Astrocyte (in vitro differentiated cells and primary cell): ENCODE measurements around the gene PAQR6. TPM values are rescaled to one million over a fixed set of nuclear protein-coding genes. Genes with fewer than 3 reads are reported as not detected.

Experiments
- DNase-seq: peaks from one replicate; pipeline ENCODE4 v3.0.0-alpha.2; 2010; ENCODE audit warnings: low read depth
- FAIRE-seq: peaks from 2 replicates; lab custom pipeline; 2011; peaks lifted over from hg19 to GRCh38; lab: Jason Lieb, UNC
- H2AFZ ChIP-seq: 2 replicates; pipeline ENCODE4 v1.6.0; 2012; ENCODE audit warnings: low read depth, low read length, inconsistent platforms
- H3K27ac ChIP-seq: 2 replicates; pipeline ENCODE4 v1.5.1; 2011; ENCODE audit warnings: low read depth, low read length, inconsistent platforms
- H3K27me3 ChIP-seq: 2 replicates; pipeline ENCODE4 v1.6.0; 2011; ENCODE audit warnings: low read length, inconsistent platforms; ENCODE audit not compliant: insufficient read depth
- H3K36me3 ChIP-seq: 2 replicates; pipeline ENCODE4 v1.5.1; 2011; ENCODE audit warnings: low read length, inconsistent platforms; ENCODE audit not compliant: insufficient read depth
- H3K4me1 ChIP-seq: 2 replicates; pipeline ENCODE4 v1.5.1; 2011; ENCODE audit warnings: low read length, inconsistent platforms; ENCODE audit not compliant: insufficient read depth
- H3K4me2 ChIP-seq: 2 replicates; pipeline ENCODE4 v1.6.0; 2012; ENCODE audit warnings: low read length, inconsistent platforms
- H3K4me3 ChIP-seq: 2 replicates; pipeline ENCODE4 v1.5.1; 2011; ENCODE audit warnings: low read depth, mild to moderate bottlenecking, low read length, inconsistent platforms; ENCODE audit not compliant: insufficient read depth
- H3K79me2 ChIP-seq: 2 replicates; pipeline ENCODE4 v1.6.0; 2012; ENCODE audit warnings: mild to moderate bottlenecking, low read length, inconsistent platforms; ENCODE audit not compliant: insufficient read depth
- H3K9ac ChIP-seq: 2 replicates; pipeline ENCODE4 v1.6.0; 2012; ENCODE audit warnings: mild to moderate bottlenecking, low read length, inconsistent platforms
- H3K9me3 ChIP-seq: 2 replicates; pipeline ENCODE4 v1.5.1; 2012; ENCODE audit warnings: low read depth, mild to moderate bottlenecking, low read length, inconsistent platforms; ENCODE audit not compliant: insufficient read depth
- H4K20me1 ChIP-seq: 2 replicates; pipeline ENCODE4 v1.6.0; 2012; ENCODE audit warnings: low read length, inconsistent platforms; ENCODE audit not compliant: insufficient read depth
- H3K27ac Mint-ChIP-seq: one replicate; pipeline ENCODE4 v1.8.0; 2021; ENCODE audit warnings: mild to moderate bottlenecking, mixed read lengths; ENCODE audit not compliant: unreplicated experiment
- H3K27me3 Mint-ChIP-seq: one replicate; pipeline ENCODE4 v1.8.0; 2021; ENCODE audit warnings: low read depth, mixed read lengths; ENCODE audit not compliant: unreplicated experiment
- H3K36me3 Mint-ChIP-seq: one replicate; pipeline ENCODE4 v1.8.0; 2021; ENCODE audit warnings: low read depth, mixed read lengths; ENCODE audit not compliant: unreplicated experiment
- H3K4me1 Mint-ChIP-seq: one replicate; pipeline ENCODE4 v1.8.0; 2021; ENCODE audit warnings: low read depth, mixed read lengths; ENCODE audit not compliant: unreplicated experiment
- H3K4me3 Mint-ChIP-seq: one replicate; pipeline ENCODE4 v1.8.0; 2021; ENCODE audit warnings: mild to moderate bottlenecking, moderate library complexity, mixed read lengths; ENCODE audit not compliant: unreplicated experiment
- H3K9me3 Mint-ChIP-seq: one replicate; pipeline ENCODE4 v1.8.0; 2021; ENCODE audit warnings: mild to moderate bottlenecking, mixed read lengths; ENCODE audit not compliant: unreplicated experiment
- EZH2 ChIP-seq: IDR thresholded peaks from 2 replicates; pipeline ENCODE4 v1.6.1; 2012; ENCODE audit warnings: mild to moderate bottlenecking, low read length, inconsistent platforms; ENCODE audit not compliant: insufficient read depth
- total RNA-seq: library from RNA; stranded (reverse); gene quantifications from 2 replicates; pipeline ENCODE4 v1.2.1, GENCODE V29; 2021
- TF ChIP-seq, protein P1 (sequence below): IDR thresholded peaks from 2 replicates; pipeline ENCODE4 v1.5.1; 2011; ENCODE audit warnings: low read depth, mild to moderate bottlenecking, inconsistent platforms, low read length, moderate library complexity; ENCODE audit not compliant: insufficient read depth

Gene PAQR6
- total RNA-seq, 1 donor from 2014 or later = 7.2 TPM

DNA sequence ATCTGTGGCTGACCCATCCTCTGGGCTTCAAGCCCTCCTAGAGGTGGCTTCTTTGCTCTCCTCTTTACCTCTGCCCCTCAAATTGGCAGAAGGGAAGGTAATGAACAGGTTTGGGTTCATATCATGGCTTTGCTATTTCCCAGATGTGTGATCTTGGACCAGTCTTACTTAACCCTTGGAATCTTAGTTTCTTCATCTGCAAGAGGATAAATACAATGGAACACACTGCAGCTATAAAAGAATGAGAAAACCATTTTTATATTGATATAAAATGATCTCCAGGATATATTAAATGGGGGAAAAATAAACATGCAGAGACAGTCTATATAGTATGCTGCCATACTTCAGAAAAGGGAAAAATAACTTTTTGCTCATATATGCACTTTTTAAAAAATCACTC lies 42.0 kb upstream of the PAQR6 start:
- Histone ChIP-seq H3K9me3 (no peaks in the 10 kb centered on the region), H3K36me3 (no peaks in the 10 kb centered on the region), H3K4me1 (peaks cover 4% of the 10 kb centered on the region), H2AFZ (no peak overlapping the region), H3K79me2 (peaks cover 6% of the 10 kb centered on the region), H3K27me3 (no peaks in the 10 kb centered on the region), H4K20me1 (no peaks in the 10 kb centered on the region), H3K4me2 (no peak overlapping the region), H3K27ac (no peak overlapping the region), H3K9ac (no peak overlapping the region), H3K4me3 (no peak overlapping the region)
- H3K9me3 Mint-ChIP-seq = no peaks in the 10 kb centered on the region
- TF ChIP-seq, protein P1, sequence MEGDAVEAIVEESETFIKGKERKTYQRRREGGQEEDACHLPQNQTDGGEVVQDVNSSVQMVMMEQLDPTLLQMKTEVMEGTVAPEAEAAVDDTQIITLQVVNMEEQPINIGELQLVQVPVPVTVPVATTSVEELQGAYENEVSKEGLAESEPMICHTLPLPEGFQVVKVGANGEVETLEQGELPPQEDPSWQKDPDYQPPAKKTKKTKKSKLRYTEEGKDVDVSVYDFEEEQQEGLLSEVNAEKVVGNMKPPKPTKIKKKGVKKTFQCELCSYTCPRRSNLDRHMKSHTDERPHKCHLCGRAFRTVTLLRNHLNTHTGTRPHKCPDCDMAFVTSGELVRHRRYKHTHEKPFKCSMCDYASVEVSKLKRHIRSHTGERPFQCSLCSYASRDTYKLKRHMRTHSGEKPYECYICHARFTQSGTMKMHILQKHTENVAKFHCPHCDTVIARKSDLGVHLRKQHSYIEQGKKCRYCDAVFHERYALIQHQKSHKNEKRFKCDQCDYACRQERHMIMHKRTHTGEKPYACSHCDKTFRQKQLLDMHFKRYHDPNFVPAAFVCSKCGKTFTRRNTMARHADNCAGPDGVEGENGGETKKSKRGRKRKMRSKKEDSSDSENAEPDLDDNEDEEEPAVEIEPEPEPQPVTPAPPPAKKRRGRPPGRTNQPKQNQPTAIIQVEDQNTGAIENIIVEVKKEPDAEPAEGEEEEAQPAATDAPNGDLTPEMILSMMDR = no peak
- TF ChIP-seq EZH2 = no peak
- FAIRE-seq = no peak
- no peak overlapping the region for H3K27ac Mint-ChIP-seq
- peak overlapping the region; percentile 22 for H3K4me3 Mint-ChIP-seq
- peaks cover 11% of the 10 kb centered on the region for H3K36me3 Mint-ChIP-seq
- no peak for DNase-seq
- H3K27me3 Mint-ChIP-seq = no peaks in the 10 kb centered on the region
- H3K4me1 Mint-ChIP-seq = no peaks in the 10 kb centered on the region

DNA sequence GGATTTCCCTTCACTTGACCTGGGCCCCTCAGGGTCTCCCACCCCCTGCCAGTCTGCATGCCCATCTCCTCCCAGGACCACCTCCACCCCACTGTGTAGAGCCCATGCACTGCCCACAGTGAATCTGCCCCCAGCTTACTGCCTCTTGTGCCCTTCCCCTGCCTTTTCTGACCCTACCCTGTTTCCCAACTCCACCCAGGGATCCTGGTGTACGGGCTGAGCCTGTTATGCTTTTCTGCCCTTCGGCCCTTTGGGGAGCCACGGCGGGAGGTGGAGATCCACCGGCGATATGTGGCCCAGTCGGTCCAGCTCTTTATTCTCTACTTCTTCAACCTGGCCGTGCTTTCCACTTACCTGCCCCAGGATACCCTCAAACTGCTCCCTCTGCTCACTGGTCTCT lies 38.2 kb upstream of the PAQR6 start:
- H3K27me3 Mint-ChIP-seq = no peaks in the 10 kb centered on the region
- Histone ChIP-seq H3K27ac (no peak overlapping the region), H3K4me3 (no peak overlapping the region), H3K4me1 (peaks cover 16% of the 10 kb centered on the region), H3K79me2 (peaks cover 22% of the 10 kb centered on the region), H3K9ac (no peak overlapping the region), H3K4me2 (no peak overlapping the region), H2AFZ (no peak overlapping the region), H4K20me1 (peaks cover 12% of the 10 kb centered on the region), H3K9me3 (no peaks in the 10 kb centered on the region), H3K36me3 (no peaks in the 10 kb centered on the region), H3K27me3 (no peaks in the 10 kb centered on the region)
- H3K36me3 Mint-ChIP-seq = peaks cover 10% of the 10 kb centered on the region
- DNase-seq (no peak), FAIRE-seq (no peak)
- no peak overlapping the region for H3K27ac Mint-ChIP-seq
- H3K4me3 Mint-ChIP-seq = no peak overlapping the region
- no peaks in the 10 kb centered on the region for H3K9me3 Mint-ChIP-seq
- no peak for TF ChIP-seq EZH2
- TF ChIP-seq, protein P1 = no peak
- peaks cover 14% of the 10 kb centered on the region for H3K4me1 Mint-ChIP-seq

DNA sequence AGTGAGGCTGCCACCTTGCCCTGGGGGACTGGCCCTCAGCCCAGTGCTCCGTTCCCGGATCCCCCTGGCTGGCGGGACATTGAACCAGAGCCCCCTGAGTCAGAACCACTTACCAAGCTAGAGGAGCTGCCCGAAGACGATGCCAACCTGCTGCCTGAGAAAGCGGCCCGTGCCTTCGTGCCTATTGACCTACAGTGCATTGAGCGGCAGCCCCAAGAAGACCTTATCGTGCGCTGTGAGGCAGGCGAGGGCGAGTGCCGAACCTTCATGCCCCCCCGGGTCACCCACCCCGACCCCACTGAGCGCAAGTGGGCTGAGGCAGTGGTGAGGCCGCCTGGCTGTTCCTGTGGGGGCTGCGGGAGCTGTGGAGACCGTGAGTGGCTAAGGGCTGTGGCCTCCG lies 37.6 kb upstream of the PAQR6 start:
- Histone ChIP-seq H3K9me3 (no peaks in the 10 kb centered on the region), H3K9ac (no peak overlapping the region), H3K27me3 (no peaks in the 10 kb centered on the region), H3K79me2 (peaks cover 28% of the 10 kb centered on the region), H3K4me3 (no peak overlapping the region), H3K4me2 (no peak overlapping the region), H3K36me3 (no peaks in the 10 kb centered on the region), H3K27ac (no peak overlapping the region), H2AFZ (no peak overlapping the region), H3K4me1 (peaks cover 17% of the 10 kb centered on the region), H4K20me1 (peaks cover 18% of the 10 kb centered on the region)
- Mint-ChIP-seq H3K4me1 (peaks cover 14% of the 10 kb centered on the region), H3K9me3 (no peaks in the 10 kb centered on the region), H3K27me3 (no peaks in the 10 kb centered on the region), H3K27ac (no peak overlapping the region), H3K4me3 (no peak overlapping the region), H3K36me3 (peaks cover 10% of the 10 kb centered on the region)
- DNase-seq (no peak), FAIRE-seq (no peak)
- TF ChIP-seq, protein P1 = no peak
- no peak for TF ChIP-seq EZH2
